GM18499 (cell line): Measurements from ENCODE around the gene OR5D13.
A peak's percentile ranks its signal among the peaks of the same experiment; 100 is the strongest.

Experiments
- ATAC-seq: cut with Tn5 transposase; IDR thresholded peaks from one replicate; pipeline ENCODE4 v1.9.1; 2021; ENCODE audit warnings: moderate number of reproducible peaks; ENCODE audit not compliant: insufficient read depth, unreplicated experiment

The OR5D13 gene

GRCh38 chr11:55773138-55773537 lies at the start of gene OR5D13:
Gene OR5D13 (plus strand): TSS chr11:55773438. CDS start chr11:55773438, 0 bp downstream.
- no peak for ATAC-seq

- ATAC-seq: no peak
Measured at GRCh38 chr11:55726715-55727324, 46.4 kb upstream of the OR5D13 start.

- peak; percentile 76 for ATAC-seq
Measured at GRCh38 chr11:55732936-55733335, 40.3 kb upstream of the OR5D13 start.

- no peak for ATAC-seq
Measured at GRCh38 chr11:55791606-55792005, 18.4 kb downstream of the OR5D13 start.

- ATAC-seq: no peak
Measured at GRCh38 chr11:55793321-55793720, 20.1 kb downstream of the OR5D13 start.

GRCh38 chr11:55795256-55795655 lies 22.0 kb downstream of the OR5D13 start, which contains the start of gene OR5D14:
Gene OR5D14 (plus strand): TSS chr11:55795556. CDS start chr11:55795556, 0 bp downstream.
- ATAC-seq: no peak

- no peak for ATAC-seq
Measured at GRCh38 chr11:55806248-55806647, 33.0 kb downstream of the OR5D13 start.

GRCh38 chr11:55811067-55811466 lies 37.8 kb downstream of the OR5D13 start, which contains the start of gene OR5L1:
Gene OR5L1 (plus strand): TSS chr11:55811367. CDS start chr11:55811467, 100 bp downstream.
- ATAC-seq: no peak

- ATAC-seq: no peak
Measured at GRCh38 chr11:55819330-55819729, 46.1 kb downstream of the OR5D13 start, which contains the start of gene OR5D18. Gene OR5D18 (plus strand): TSS chr11:55819630. CDS start chr11:55819630, 0 bp downstream.
